ENCODE data around the gene THOC3.
"Not testable (repeated sequence)": the region's sequence is repeated elsewhere in the genome, so short reads cannot be mapped to it uniquely, and the experiment has no call there.

DNA sequence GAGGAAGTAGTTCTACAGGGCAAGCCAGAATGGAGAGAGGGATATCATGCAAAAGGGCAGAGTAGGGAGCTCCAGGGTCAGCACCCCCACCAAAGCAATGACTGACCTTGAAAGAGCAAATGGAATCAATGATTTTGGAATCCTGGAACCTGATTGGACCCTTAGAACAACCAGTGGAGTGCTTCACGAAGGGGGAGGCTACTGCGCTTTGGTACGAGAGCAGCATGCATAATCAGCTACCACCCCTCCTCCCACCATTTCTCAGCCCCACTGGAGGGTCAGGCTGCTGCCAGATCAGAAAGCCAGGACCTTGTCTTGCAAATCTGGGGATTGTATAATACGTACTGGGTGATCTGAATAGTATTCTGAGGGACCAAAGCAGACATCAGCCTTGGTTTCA, 43.0 kb upstream of the THOC3 start:
- not testable (repeated sequence) for TF ChIP-seq EZH2phosphoT487 (IDR thresholded peaks at IDR 0.05; ENCODE audit: borderline replicate concordance); POLR2A (IDR thresholded peaks at IDR 0.05; ENCODE audit: borderline replicate concordance, extremely low read depth, insufficient read depth, insufficient read length); YY1 (IDR thresholded peaks at IDR 0.05; ENCODE audit: extremely low read depth, insufficient replicate concordance, low read depth, low read length)
- TF ChIP-seq, protein P1, sequence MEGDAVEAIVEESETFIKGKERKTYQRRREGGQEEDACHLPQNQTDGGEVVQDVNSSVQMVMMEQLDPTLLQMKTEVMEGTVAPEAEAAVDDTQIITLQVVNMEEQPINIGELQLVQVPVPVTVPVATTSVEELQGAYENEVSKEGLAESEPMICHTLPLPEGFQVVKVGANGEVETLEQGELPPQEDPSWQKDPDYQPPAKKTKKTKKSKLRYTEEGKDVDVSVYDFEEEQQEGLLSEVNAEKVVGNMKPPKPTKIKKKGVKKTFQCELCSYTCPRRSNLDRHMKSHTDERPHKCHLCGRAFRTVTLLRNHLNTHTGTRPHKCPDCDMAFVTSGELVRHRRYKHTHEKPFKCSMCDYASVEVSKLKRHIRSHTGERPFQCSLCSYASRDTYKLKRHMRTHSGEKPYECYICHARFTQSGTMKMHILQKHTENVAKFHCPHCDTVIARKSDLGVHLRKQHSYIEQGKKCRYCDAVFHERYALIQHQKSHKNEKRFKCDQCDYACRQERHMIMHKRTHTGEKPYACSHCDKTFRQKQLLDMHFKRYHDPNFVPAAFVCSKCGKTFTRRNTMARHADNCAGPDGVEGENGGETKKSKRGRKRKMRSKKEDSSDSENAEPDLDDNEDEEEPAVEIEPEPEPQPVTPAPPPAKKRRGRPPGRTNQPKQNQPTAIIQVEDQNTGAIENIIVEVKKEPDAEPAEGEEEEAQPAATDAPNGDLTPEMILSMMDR (IDR thresholded peaks at IDR 0.05 in 2 of 3, conservative IDR thresholded peaks at IDR 0.05 in 1 of 3; ENCODE audit: borderline replicate concordance in 1 of 3, insufficient read depth in 1 of 3, low read depth in 2 of 3, low read length in 2 of 3) = not testable (repeated sequence)
- TF ChIP-seq, protein P2, sequence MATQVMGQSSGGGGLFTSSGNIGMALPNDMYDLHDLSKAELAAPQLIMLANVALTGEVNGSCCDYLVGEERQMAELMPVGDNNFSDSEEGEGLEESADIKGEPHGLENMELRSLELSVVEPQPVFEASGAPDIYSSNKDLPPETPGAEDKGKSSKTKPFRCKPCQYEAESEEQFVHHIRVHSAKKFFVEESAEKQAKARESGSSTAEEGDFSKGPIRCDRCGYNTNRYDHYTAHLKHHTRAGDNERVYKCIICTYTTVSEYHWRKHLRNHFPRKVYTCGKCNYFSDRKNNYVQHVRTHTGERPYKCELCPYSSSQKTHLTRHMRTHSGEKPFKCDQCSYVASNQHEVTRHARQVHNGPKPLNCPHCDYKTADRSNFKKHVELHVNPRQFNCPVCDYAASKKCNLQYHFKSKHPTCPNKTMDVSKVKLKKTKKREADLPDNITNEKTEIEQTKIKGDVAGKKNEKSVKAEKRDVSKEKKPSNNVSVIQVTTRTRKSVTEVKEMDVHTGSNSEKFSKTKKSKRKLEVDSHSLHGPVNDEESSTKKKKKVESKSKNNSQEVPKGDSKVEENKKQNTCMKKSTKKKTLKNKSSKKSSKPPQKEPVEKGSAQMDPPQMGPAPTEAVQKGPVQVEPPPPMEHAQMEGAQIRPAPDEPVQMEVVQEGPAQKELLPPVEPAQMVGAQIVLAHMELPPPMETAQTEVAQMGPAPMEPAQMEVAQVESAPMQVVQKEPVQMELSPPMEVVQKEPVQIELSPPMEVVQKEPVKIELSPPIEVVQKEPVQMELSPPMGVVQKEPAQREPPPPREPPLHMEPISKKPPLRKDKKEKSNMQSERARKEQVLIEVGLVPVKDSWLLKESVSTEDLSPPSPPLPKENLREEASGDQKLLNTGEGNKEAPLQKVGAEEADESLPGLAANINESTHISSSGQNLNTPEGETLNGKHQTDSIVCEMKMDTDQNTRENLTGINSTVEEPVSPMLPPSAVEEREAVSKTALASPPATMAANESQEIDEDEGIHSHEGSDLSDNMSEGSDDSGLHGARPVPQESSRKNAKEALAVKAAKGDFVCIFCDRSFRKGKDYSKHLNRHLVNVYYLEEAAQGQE (IDR thresholded peaks at IDR 0.05; ENCODE audit: low read depth) = not testable (repeated sequence)

Measured in HCT116 (cell line).